Osteoblast (primary cell): Measurements from ENCODE around the gene PWP2. TPM values are rescaled to one million over a fixed set of nuclear protein-coding genes. Genes with fewer than 3 reads are reported as not detected.
"Not testable (repeated sequence)": the region's sequence is repeated elsewhere in the genome, so short reads cannot be mapped to it uniquely, and the experiment has no call there.

Experiments used
- DNase-seq: peaks from one replicate; pipeline ENCODE4 v3.0.0; 2011; ENCODE audit warnings: low spot score, mixed read lengths; ENCODE audit not compliant: insufficient read length; ENCODE audit errors: missing footprints
- H2AFZ ChIP-seq: 2 replicates; pipeline ENCODE4 v1.6.0; 2011; ENCODE audit warnings: mild to moderate bottlenecking, low read length
- H3K27ac ChIP-seq: 2 replicates; pipeline ENCODE4 v1.5.1; 2011; ENCODE audit warnings: mild to moderate bottlenecking, low read depth, low read length, moderate library complexity
- H3K27me3 ChIP-seq: 2 replicates; pipeline ENCODE4 v1.6.0; 2012; ENCODE audit warnings: mild to moderate bottlenecking, control low read depth, inconsistent platforms, low read length, moderate library complexity; ENCODE audit not compliant: insufficient read depth
- H3K36me3 ChIP-seq: 2 replicates; pipeline ENCODE4 v1.5.1; 2011; ENCODE audit warnings: mild to moderate bottlenecking, low read length, control low read depth, moderate library complexity; ENCODE audit not compliant: insufficient read depth
- H3K4me1 ChIP-seq: 2 replicates; pipeline ENCODE4 v1.5.1; 2011; ENCODE audit warnings: mild to moderate bottlenecking, low read length, control low read depth, moderate library complexity; ENCODE audit not compliant: insufficient read depth
- H3K4me2 ChIP-seq: 2 replicates; pipeline ENCODE4 v1.6.0; 2011; ENCODE audit warnings: mild to moderate bottlenecking, low read length; ENCODE audit not compliant: insufficient read depth
- H3K4me3 ChIP-seq: fragments of 200-600 bp; sonication (generic); 3 replicates; pipeline ENCODE4 v1.5.1; 2012; ENCODE audit warnings: mild to moderate bottlenecking, low read length, inconsistent platforms; ENCODE audit not compliant: insufficient read depth
- H3K79me2 ChIP-seq: 2 replicates; pipeline ENCODE4 v1.6.0; 2012; ENCODE audit warnings: mild to moderate bottlenecking, low read length, control low read depth, inconsistent platforms; ENCODE audit not compliant: insufficient read depth
- H3K9me3 ChIP-seq: 2 replicates; pipeline ENCODE4 v1.5.1; 2011; ENCODE audit warnings: low read depth, low read length, control low read depth
- H4K20me1 ChIP-seq: 2 replicates; pipeline ENCODE4 v1.6.0; 2012; ENCODE audit warnings: mild to moderate bottlenecking, low read length, control low read depth; ENCODE audit not compliant: insufficient read depth
- total RNA-seq: library from RNA; depleted of rRNA; stranded (reverse); fragments of >200 nt; gene quantifications from 2 replicates; pipeline ENCODE4 v1.2.3, GENCODE V29; 2012

PWP2 gene
- total RNA-seq, 1 donor = 2.2 TPM

- not testable (repeated sequence) for H3K9me3 ChIP-seq, DNase-seq, H3K27me3 ChIP-seq, H3K4me1 ChIP-seq, H3K79me2 ChIP-seq, H3K27ac ChIP-seq, H2AFZ ChIP-seq, H3K4me2 ChIP-seq, H3K4me3 ChIP-seq, H3K36me3 ChIP-seq, H4K20me1 ChIP-seq
These were observed 52.4 kb downstream of the PWP2 start for GRCh38 chr21:44159349-44160297.

- H3K27ac ChIP-seq, H3K4me1 ChIP-seq, H3K36me3 ChIP-seq, H3K4me3 ChIP-seq, H3K79me2 ChIP-seq, H3K9me3 ChIP-seq, H4K20me1 ChIP-seq, H3K4me2 ChIP-seq, H2AFZ ChIP-seq, DNase-seq, H3K27me3 ChIP-seq: not testable (repeated sequence)
These were observed 53.1 kb downstream of the PWP2 start for GRCh38 chr21:44160298-44160672.

GRCh38 chr21:44160821-44161220, 53.6 kb downstream of the PWP2 start:
- not testable (repeated sequence) for H4K20me1 ChIP-seq, H3K79me2 ChIP-seq, H3K4me3 ChIP-seq, H3K27ac ChIP-seq, H2AFZ ChIP-seq, H3K27me3 ChIP-seq, H3K4me1 ChIP-seq, H3K36me3 ChIP-seq, H3K9me3 ChIP-seq, DNase-seq, H3K4me2 ChIP-seq

GRCh38 chr21:44163167-44163653, 56.0 kb downstream of the PWP2 start:
- DNase-seq, H3K4me3 ChIP-seq, H3K9me3 ChIP-seq, H3K27me3 ChIP-seq, H3K36me3 ChIP-seq, H3K79me2 ChIP-seq, H4K20me1 ChIP-seq, H3K4me1 ChIP-seq, H3K27ac ChIP-seq, H3K4me2 ChIP-seq, H2AFZ ChIP-seq: not testable (repeated sequence)

- H3K36me3 ChIP-seq = not testable (repeated sequence)
These were observed 58.7 kb downstream of the PWP2 start for GRCh38 chr21:44165933-44166332.

GRCh38 chr21:44167527-44167926, 60.3 kb downstream of the PWP2 start:
- not testable (repeated sequence) for DNase-seq, H3K9me3 ChIP-seq, H2AFZ ChIP-seq, H3K4me3 ChIP-seq, H3K4me2 ChIP-seq, H3K36me3 ChIP-seq, H3K27me3 ChIP-seq, H3K4me1 ChIP-seq, H3K79me2 ChIP-seq, H3K27ac ChIP-seq, H4K20me1 ChIP-seq

More at GRCh38 chr21:44165933-44166332, 58.7 kb downstream of the PWP2 start:
- H3K27ac ChIP-seq, H3K4me3 ChIP-seq, H3K4me2 ChIP-seq, H4K20me1 ChIP-seq, H3K27me3 ChIP-seq, H2AFZ ChIP-seq, DNase-seq, H3K9me3 ChIP-seq, H3K79me2 ChIP-seq, H3K4me1 ChIP-seq: not testable (repeated sequence)

- not testable (repeated sequence) for H3K36me3 ChIP-seq, H3K4me3 ChIP-seq, H3K27me3 ChIP-seq, H3K27ac ChIP-seq, H3K79me2 ChIP-seq, H3K4me1 ChIP-seq, DNase-seq, H3K9me3 ChIP-seq, H4K20me1 ChIP-seq, H2AFZ ChIP-seq, H3K4me2 ChIP-seq
These were observed 63.1 kb downstream of the PWP2 start for GRCh38 chr21:44170326-44170725.

GRCh38 chr21:44170863-44171262, 63.7 kb downstream of the PWP2 start:
- H3K27me3 ChIP-seq, DNase-seq, H3K4me3 ChIP-seq, H3K27ac ChIP-seq, H3K36me3 ChIP-seq, H4K20me1 ChIP-seq, H2AFZ ChIP-seq, H3K4me1 ChIP-seq, H3K79me2 ChIP-seq, H3K9me3 ChIP-seq, H3K4me2 ChIP-seq: not testable (repeated sequence)

GRCh38 chr21:44171962-44172572, 64.9 kb downstream of the PWP2 start:
- H4K20me1 ChIP-seq, H3K27ac ChIP-seq, DNase-seq, H3K79me2 ChIP-seq, H3K4me2 ChIP-seq, H3K27me3 ChIP-seq, H2AFZ ChIP-seq, H3K9me3 ChIP-seq, H3K4me3 ChIP-seq, H3K36me3 ChIP-seq, H3K4me1 ChIP-seq: not testable (repeated sequence)
